Measurements from ENCODE around the gene PFAS.
"Not testable (repeated sequence)": the region's sequence is repeated elsewhere in the genome, so short reads cannot be mapped to it uniquely, and the experiment has no call there.

The PFAS gene

DNA sequence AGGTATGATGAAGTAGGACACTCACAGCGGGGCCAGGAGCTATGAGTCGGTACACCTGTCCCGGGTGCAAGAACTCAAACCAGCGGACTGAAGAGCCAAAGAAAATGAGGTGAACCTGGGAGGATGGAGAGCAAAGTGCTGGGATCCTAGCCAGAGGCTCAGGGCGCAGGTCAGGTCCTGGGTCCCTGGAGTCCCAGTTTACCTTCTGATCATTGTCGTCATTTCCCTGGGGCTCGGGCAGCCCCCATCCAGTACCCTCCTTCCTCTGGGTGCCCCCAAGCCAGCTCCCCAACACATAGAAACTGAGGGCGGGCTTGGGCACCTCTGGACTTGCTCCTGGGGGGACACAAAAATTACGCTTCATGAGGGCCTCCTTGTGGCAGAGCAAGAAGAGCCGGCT, 17.4 kb upstream of the PFAS start:
- no peak for DNase-seq

DNA sequence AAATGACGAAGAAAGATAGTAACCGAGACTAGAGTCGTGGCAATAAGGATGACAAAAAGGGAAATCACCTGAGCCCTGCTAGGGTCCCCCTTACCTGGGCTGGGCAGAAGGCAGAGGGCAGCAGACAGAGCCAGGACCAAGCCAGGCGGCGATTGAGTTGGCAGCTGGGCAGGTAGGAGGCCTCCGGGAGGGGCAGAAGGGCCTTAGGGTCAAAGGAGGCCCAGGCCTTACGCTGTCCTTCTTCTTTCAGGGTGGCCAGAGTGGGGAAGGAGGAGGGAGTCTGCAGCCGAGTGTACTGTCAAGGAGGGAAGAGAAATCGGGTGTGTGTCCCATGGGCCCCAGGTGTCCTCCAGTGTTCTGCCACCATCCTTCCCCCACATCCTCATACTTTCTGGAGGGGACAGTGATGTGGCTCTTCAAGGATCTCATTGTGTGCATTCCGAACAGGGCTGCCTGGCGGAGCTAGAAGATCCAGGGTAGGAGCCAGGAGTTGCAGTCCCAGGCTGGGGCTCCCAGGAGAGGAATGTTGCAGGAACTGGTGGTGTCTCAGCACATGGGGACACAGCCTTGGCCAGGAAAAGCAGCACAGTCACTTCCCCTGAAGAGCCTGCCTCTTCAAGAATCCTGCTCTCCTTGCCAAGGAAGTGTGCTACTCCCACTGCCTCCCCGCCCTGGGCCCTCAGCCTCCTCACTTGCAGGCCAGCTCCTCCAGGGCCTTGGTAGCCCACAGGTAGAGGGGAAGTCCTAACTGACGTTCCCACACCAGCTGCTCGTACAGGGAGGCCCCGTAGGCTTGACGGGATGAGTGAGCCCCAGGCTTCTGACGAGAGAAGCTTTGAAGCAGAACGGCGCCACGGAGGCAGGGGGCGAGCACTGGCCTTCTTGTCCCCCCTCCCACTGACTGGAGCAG, 14.5 kb upstream of the PFAS start:
- DNase-seq, result no peak

DNA sequence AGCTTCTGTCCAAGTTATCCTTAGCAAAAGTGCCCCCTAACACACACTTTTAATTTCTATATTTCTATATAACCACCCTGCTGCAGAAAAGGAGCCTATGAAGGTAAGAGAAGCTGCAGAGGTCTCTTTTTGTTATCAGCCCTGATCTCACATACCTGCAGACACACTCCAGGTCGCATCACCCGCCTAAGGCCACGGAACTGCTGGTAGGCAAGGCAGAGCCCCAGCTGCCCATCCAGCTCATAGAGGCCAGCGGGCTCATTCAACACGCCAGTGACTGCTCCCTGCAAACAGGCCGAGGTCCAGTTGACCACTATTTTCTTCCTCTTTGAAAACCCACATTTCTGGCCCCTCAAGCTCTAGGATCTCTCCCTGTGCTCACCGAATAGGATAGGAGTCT, 13.4 kb upstream of the PFAS start:
- no peak for DNase-seq

DNA sequence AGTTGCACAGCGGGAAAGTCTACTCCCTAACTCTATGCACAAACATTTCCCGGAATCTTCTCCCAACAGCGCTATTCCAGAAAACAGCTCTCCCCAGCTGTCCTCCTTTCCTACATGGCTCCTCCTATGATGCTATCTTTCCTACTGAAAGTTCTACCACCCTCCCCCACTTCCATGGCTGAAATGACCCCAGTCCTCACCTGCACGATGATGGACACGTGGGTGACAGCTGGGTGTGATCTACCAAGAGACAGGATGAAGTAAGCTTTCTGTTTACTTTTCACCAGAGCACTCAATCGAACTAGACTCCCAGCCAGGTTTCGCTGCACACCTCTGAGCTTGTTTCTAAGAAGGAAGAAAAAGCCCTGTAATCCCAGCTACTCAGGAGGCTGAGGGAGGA, 11.9 kb upstream of the PFAS start:
- DNase-seq, result no peak

DNA sequence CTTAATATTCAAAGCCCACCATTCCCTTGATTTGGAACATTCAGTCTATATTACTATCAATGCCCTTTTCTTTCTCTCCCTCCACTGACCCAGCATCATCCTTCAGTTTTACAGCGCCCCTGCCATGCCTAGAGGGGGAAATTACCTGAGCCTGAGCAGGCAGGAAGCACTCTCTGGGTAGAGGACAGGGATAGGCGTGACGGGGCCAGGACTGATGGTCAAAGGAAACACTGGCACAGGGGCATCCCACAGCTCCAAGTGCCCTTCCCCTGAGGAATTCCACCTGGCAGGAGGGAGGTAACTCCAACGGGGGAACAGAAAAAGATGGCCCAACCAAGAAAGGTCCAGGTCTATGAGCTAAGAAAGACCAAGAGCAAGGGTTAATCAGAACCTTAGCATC, 11.2 kb upstream of the PFAS start:
- DNase-seq, result no peak

DNA sequence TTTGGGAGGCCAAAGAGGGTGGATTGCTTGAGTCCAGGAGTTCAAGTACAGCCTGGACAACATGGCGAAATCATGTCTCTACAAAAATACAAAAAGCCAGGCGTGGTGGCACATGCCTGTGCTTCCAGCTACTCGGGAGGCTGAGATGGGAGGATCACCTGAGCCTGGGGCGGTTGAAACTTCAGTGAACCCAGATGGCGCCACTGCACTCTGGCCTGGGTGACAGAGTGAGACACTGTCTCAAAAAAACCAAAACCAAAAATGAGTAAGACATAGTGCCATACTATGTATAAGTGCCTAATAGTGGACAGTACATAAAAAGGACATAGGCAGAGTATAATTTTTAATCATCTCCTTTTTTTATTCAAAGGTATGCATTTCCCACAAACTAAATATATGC, 5.3 kb upstream of the PFAS start:
- no peak for DNase-seq

DNA sequence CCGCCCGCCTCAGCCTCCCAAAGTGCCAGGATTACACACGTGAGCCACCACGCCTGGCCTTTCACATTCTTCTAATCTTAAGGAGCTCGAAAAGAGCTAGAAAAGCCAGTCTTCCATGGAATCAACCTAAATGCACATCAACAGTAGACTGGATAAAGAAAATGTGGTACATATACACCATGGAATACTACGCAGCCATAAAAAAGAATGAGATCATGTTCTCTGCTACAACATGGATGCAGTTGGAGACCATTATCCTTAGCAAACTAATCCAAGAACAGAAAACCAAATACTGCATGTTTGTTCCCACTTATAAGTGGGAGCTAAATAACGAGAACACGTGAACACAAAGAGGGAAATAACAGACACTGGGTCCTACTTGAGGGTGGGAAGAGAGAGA, 4.3 kb upstream of the PFAS start:
- DNase-seq, result no peak

DNA sequence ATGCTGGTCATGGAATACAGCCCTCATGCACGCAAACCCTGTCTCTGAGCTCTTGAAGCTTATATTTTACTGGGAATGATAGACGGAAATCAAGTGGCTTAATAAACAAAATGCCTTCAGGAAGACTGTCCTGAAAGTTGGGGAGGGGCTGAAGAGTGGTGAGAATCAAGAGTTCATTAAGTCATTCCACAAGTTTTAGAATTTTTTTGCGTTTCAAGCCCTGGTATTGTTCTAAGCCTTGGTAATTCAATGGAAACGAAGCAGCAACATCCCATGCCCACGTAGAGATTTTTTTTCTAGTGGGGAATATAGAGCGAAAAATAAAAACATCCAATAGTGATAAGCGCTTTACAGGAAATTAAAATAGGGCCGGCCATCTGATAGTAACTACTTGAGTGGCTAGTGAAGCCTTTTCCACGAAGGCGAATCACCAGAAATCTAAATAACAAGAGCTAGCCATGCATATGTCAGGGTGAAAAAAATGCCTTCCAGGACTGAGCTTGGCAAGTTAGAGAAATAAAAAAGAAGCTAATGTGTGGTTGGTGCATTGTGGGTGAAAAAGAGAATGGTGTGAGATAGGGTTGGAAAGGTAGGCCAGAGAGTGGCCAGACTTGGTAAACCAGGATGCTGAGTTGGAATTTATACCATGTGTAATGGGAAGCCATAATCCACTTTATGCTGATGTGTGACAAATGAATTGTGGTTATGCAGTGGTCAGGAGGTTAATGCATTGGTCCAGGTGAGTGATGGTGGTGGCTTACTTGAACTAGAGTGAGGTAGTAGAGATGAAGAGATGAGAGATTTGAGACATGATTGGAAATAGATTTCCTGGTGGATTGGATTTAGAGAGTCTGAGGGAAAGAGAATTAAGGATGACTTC, 772 bp downstream of the PFAS start:
- DNase-seq, result no peak

DNA sequence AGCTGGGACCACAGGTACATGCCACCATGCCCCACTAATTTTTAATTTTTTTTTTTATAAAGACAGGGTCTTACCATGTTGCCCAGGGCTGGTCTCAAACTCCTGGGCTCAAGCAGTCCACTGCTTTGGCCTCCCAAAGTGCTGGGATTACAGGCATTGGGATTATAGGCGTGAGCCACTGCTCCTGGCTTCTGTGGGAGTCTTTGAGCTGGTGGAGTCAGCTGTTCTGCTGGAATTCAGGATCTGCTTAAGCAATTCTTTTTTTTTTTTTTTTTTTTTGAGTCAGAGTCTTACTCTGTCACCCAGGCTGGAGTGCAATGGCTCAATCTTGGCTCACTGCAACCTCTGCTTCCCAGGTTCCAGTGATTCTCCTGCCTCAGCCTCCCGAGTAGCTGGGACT, 2.3 kb downstream of the PFAS start:
- not testable (repeated sequence) for DNase-seq

DNA sequence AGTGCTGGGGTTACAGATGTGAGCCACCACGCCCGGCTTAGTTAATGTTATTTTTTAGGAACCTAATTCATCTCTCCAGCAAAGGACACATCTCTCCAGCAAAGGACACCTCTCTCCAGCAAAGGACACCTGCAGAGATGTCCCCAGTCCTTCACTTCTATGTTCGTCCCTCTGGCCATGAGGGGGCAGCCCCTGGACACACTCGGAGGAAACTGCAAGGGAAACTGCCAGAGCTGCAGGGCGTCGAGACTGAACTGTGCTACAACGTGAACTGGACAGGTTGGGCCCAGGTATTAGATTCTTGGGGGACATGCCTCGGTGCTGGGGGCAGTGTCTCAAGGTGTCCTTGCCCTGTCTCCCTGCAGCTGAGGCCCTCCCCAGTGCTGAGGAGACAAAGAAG, 4.7 kb downstream of the PFAS start:
- no peak for DNase-seq

DNA sequence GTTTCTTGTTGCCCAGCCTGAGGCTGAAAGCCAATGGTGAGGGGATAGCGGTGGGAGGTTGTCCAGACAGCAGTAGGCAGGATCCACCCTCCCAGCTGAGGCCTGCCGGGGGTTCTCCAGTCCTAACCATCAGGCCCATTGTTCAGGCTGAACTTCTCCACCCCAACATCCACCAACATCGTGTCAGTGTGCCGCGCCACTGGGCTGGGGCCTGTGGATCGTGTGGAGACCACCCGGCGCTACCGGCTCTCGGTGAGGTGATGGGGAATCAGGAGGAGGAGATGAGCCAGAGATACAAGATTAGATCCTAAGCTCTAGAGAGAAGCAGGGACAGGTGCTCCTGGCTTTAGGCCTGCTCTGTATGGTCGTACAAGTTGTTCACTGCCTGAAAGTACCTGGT, 5.8 kb downstream of the PFAS start:
- DNase-seq, result no peak

DNA sequence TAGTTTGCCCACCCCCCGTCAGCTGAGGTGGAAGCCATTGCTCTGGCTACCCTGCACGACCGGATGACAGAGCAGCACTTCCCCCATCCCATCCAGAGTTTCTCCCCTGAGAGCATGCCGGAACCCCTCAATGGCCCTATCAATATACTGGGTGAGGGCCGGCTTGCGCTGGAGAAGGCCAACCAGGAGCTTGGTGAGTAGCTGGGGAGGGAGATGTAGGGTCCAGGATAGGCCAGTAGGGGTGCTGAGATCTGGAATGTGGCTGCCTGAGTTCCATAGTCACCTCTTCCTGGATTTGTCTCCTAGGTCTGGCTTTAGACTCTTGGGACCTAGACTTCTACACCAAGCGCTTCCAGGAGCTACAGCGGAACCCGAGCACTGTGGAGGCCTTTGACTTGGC, 6.4 kb downstream of the PFAS start:
- no peak for DNase-seq

DNA sequence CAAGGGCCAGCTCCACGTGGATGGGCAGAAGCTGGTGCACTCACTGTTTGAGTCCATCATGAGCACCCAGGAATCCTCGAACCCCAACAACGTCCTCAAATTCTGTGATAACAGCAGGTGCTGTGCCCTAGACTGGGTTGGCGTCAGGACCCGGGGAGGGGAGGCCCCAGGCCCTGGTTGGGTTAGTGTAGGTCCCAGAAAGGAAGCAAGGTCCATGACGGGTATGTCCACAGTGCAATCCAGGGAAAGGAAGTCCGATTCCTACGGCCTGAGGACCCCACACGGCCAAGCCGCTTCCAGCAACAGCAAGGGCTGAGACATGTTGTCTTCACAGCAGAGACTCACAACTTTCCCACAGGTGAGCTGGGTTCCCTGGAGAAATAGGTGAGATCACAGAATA, 7.2 kb downstream of the PFAS start:
- DNase-seq, result no peak

DNA sequence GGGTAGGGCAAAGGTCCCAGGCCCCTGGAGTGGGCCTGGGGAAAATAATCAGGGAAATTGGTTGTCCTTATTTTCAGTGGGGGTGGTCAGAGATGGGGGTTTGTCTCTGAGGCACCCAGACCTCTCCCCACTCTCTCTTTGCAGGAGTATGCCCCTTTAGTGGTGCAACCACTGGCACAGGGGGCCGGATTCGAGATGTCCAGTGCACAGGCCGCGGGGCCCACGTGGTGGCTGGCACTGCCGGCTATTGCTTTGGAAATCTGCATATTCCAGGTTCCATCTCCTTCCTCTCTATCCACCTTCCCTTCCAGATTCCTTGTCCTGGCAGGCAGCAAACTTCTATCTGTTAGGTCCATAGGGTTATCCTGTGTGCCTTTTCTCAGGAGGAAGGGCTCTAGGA, 7.6 kb downstream of the PFAS start:
- no peak for DNase-seq

DNA sequence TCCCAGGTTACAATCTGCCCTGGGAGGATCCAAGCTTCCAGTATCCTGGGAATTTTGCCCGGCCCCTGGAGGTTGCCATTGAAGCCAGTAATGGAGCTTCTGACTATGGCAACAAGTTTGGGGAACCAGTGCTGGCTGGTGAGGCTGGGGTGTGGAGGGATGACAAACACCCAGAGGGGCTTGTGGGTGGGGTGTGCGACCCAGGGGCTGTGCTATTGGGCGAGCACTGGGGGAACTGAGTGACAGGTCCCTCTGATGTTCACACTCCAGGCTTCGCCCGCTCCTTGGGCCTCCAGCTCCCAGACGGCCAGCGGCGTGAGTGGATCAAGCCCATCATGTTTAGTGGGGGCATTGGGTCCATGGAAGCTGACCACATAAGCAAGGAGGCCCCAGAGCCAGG, 8.7 kb downstream of the PFAS start:
- no peak for DNase-seq

DNA sequence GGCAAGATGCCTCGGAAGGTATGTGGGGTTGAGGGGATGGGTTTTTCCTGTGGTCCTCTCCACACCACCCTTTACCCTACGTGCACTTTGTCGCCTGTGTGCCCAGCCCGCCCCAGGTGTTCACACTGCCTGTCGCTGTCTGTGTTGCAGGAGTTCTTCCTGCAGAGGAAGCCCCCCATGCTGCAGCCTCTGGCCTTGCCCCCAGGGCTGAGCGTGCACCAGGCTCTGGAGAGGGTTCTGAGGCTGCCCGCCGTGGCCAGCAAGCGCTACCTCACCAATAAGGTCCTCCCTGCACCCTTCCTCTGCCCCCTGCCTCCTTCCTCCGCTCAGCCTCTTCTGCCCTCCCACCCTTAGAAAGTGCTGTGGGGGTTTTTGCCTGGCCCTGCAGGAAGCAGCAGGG, 15.2 kb downstream of the PFAS start:
- DNase-seq, result no peak

DNA sequence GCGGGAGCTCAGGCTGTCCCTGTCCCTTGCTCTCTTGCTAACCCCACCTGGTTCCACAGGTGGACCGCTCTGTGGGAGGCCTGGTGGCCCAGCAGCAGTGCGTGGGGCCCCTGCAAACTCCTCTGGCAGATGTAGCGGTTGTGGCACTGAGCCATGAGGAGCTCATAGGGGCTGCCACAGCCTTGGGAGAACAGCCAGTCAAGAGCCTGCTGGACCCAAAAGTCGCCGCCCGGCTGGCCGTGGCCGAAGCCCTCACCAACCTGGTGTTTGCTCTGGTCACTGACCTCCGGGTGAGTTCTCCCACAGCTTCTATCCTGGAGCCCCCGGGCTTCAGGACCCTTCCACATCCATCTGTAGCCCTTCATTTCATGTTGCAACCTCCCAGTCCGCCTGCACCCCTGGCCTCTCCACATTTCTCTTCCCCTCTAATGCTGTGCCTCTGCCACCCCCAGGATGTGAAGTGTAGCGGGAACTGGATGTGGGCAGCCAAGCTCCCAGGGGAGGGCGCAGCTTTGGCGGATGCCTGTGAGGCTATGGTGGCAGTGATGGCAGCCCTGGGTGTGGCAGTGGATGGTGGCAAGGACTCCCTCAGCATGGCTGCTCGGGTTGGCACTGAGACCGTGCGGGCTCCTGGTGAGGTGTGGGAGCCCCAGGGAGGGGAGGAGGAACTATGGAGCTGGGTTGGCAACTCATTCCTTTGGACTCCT, 15.9 kb downstream of the PFAS start:
- no peak for DNase-seq

DNA sequence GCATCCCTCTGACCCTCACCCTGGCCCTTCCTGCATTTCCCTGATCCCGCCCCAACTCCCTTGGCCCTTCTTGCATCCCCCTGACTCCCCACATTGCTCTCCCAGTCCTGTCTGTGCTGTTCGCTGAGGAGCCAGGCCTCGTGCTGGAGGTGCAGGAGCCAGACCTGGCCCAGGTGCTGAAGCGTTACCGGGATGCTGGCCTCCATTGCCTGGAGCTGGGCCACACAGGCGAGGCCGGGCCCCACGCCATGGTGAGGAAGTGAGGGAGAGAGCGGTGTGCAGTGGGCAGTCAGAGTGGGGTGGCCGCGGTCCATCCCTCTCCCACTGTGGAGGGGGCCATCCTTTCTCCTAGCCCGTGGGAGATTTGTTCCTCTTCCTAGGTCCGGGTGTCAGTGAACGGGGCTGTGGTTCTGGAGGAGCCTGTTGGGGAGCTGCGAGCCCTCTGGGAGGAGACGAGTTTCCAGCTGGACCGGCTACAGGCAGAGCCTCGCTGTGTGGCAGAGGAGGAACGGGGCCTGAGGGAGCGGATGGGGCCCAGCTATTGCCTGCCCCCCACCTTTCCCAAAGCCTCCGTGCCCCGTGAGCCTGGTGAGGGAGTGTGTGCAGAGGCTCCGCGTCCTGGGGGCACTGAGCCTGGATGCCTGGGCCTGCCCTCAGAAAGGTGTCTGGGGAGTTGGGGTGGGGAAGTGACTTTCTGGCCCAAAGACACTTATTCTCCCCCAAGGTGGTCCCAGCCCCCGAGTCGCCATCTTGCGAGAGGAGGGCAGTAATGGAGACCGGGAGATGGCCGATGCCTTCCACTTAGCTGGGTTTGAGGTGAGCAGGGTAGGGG, 17.8 kb downstream of the PFAS start:
- no peak for DNase-seq

DNA sequence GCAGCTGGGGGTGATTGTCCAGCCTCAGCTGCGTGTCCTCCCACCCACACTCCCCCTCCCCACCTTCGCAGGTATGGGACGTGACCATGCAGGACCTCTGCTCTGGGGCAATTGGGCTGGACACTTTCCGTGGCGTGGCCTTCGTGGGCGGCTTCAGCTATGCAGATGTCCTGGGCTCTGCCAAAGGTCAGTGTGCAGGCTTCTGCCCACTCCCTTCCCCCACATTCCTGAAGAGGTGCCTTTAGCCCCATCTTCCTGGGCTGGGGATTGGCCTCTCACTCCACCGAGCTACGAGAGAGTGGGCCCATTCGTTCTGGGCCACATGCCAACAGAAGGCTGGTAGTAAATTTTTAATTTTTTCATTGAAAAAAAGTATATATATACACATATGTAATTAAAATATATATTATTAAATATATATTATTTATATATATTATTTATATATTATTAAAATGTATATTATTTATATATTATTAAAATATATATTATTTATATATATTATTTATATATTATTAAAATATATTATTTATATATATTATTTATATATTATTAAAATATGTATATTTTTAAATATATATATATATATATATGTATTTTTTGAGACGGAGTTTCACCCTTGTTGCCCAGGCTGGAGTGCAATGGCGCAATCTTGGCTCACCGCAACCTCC, 18.5 kb downstream of the PFAS start:
- no peak for DNase-seq

DNA sequence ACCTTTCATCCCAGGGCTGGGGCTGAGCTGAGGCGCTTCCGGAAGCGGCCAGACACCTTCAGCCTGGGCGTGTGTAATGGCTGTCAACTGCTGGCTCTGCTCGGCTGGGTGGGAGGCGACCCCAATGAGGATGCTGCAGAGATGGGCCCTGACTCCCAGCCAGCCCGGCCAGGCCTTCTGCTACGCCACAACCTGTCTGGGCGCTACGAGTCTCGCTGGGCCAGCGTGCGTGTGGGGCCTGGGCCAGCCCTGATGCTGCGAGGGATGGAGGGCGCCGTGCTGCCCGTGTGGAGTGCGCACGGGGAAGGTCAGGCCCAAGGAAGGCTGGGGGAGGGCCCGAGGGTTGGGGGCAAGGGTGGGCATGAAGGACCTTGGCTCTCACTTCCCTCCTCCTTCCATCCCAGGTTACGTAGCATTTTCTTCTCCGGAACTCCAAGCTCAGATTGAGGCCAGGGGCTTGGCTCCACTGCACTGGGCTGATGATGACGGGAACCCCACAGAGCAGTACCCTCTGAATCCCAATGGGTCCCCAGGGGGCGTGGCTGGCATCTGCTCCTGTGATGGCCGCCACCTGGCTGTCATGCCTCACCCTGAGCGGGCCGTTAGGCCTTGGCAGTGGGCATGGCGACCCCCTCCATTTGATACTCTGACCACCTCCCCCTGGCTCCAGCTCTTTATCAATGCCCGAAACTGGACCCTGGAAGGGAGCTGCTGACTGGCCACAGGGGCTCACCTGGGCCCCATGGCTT, 19.6 kb downstream of the PFAS start:
- no peak for DNase-seq

DNA sequence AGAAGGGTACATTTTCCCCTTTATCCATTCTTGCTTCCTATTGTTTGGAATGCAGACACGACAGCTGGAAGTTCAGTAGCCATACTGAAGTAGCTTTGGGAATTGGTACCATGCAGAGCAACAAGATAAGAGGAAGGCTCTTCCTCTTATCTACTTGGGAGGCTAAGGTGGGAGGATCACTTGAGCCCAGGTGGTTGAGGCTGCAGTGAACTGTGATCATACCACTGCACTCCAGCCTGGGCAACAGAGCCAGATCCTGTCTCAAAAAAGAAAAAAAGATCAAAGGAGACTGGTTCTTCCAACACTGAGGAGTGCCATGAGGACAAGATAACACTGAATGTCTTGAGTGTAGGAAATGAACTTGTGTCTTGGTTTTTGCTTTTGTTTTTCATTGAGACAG, 23.3 kb downstream of the PFAS start:
- DNase-seq, result no peak

Data from activated gamma-delta T cell treated with Interleukin-2 at 50 U/mL for 16 hours (primary cell).